GOT3 (cell line): ENCODE data around the gene CYBC1.

Experiments
- DNase-seq: peaks from one replicate; lab custom pipeline; 2025; ENCODE audit warnings: mixed read lengths; lab: John Stamatoyannopoulos, UW

The CYBC1 gene

DNA sequence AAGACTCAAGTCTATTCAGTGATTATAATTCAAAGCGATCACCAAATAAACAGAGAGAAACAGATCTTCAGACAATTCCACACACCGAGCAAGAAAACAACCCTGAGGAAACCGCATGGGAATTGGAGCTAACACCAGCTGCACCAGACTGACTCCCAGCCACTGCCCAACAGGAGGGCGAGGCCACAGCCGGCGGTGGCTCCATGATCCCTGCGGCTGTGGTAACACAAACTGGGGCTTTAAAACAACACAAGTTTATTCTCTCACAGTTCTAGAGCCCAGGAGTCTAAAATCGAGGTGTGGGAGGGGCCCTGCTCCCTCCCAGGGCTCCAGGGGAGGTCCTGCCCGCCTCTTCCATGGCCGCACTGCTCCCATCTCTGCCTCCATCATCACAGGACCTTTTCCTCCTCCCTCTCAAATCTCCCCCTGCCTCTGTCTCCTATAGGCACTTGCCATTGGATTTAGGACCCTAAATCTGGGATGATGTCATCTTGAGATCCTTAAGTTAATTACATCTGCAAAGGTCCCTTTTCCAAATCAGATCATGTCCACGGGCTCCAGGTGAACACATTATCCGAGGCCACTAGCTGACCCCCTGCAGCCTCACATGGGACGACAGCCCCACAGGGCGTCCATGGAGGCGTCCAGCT, 42.1 kb downstream of the CYBC1 start:
- no peak for DNase-seq

GRCh38 chr17:82407255-82407654, 43.3 kb downstream of the CYBC1 start:
- DNase-seq = no peak

GRCh38 chr17:82406131-82406671, 44.4 kb downstream of the CYBC1 start:
- DNase-seq = no peak

GRCh38 chr17:82405051-82405450, 45.5 kb downstream of the CYBC1 start:
- DNase-seq = no peak

DNA sequence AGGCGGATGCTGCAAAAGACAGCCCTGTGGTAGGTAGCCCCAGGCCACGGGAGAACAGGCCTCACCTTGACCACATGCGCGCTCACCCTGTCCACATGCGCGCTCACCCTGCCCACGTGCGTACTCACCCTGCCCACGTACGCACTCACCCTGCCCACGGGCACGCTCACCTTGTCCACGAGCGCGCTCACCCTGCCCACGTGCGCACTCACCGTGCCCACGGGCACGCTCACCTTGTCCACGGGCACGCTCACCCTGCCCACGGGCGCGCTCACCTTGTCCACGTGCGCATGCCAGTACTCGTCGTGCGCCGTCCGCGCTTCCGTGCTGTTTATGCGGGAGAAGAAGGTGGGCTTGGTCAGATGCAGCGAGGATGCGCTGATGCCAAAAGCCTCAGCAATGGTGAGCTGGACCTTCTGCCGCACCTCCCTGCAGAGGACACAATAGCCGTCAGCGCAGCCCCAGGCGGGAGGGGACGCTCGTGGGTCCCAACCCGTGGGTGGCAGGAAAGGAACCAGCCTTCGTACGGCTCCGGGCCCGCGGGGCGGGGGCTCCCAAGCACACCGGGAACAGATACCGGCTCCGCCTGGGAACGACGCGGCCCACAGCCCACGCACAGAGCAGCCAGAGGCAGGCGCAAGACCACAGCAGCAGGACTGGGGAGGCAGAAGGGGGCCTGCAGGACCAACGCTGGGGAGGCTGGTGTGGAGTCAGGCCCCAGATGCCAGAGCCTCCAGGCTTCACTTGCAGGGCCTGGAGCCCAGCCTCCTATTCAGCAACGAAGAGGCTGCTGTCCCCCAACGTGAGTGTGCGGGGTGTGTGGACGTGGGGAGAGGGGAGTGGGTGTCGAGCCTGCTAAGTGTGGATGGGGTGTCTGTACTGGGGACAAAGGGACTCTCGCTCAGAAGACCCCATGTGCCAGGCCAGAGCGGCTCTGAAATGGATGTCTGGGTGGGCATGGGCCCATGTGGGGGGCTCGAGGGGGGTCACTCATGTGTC, 46.6 kb downstream of the CYBC1 start:
- no peak for DNase-seq

DNA sequence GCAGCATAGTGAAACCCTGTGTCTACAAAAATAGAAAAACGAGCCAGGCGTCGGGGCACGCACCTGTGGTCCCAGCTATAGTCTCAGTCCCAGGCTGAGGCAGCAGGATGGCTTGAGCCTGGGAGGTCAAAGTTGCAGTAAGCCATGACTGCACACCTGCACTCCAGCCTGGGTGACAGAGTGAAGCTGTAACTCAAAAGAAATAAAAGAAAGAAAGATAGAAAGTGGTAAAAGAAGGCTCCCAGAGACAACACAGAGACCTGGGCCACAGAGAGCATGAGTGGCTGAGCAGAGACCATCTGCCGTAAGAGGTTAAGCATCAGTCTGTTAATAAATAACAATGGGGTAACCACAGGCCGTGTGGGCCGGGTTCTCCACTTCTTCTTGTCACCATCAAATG, 47.7 kb downstream of the CYBC1 start:
- DNase-seq = no peak

DNA sequence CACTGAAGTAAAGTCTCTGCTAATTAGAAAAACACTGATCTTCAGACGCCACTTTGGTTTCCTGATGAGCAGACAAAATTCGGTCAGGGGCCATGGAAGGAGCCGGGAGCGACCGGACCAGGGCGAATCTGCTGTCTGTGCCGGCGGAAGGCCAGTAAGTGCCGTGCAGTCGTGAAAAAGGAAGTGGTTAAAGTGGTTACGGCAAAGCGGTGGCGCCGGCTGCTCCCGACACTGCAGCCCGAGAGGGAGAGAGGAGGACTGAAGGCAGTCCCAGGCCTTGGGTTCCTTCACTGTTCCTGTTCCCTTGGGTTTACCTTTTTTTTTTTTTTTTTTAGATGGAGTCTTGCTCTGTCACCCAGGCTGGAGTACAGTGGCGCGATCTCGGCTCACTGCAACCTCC, 49.7 kb downstream of the CYBC1 start:
- DNase-seq = no peak

- DNase-seq = no peak
Observed at GRCh38 chr17:82400206-82400605, 50.3 kb downstream of the CYBC1 start.

DNA sequence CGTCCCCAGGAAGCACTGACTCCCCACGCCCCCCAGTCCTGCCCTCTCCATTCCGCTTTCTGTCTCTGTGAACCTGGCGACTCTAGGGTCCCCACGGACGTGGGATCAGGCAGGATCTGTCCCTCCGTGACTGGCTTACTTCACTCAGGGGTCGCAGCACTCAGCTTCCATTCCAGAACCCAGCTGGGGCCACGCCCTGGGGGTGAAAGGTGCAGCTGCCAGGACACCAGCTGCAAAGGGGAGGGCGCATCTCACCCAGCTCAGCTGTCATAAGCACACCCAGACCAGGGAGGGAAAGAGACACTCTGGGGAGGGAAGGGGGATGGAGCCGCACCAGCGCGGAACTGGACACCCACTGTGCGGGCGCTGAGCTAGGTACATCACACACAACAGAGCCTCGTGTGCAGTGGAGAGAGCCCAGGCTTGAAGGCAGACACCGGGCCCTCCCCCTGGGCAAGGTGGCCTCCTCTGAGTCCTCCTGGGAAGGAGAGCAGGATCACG, 50.9 kb downstream of the CYBC1 start:
- DNase-seq = no peak

DNA sequence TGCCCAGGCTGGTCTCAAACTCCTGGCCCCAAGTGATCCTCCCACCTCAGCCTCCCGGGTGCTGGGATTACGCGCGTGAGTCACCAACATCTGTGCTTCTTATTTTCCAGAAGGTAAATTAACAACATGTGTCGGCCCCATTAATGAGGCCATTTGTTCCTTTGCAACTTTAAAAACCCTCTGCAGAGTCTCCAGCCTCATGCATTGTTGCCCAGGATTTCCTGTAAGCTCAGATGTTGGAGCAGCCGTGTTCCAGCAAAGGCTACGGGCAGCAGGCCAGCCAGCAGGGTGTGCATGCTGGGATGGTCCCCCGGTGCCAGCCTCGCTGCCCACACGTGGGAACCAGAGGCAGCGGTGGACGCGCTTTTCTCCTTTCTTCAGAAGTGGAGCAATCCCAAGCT, 51.5 kb downstream of the CYBC1 start:
- no peak for DNase-seq

DNA sequence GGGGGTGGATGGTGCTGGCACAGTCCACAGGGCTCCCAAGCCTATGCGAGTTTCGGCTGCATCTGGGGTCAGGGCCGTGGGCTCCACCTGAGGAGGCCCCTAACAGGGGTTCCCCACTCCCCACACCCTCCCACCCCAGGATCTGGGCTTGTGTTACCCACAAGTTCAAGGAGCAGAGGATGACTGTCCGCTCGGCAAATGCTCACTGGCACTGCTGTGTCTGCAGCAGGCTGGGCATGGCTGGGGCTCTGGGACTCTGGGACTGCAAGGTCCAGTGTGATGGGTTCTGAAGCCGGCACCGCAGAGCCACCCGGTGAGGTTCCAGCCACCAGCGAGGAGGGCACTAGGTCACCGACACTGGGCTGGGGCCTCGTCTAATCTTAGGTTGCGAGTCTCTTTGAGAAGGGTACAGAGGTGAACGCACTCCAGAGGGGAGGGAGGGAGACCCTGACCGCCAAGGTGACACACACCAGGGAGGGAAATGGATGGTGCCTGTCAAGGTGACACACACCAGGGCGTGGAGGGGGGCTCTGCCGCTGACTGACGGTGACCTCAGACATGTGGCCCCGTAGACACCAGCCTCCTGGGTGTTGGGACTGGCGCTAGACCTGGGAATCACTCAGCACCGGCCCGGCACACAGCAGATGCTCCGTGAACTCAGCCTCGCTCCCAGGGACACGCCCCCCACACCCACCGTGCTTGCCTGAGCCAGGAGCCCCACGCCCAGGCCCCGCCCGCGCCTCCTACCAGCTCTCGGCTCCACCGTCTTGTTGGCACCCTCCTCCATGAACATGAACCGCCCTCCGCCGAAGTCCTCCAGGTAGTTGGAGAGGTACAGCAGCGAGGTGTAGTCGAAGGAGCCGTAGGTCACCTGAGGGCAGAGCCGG, 52.9 kb downstream of the CYBC1 start:
- DNase-seq = no peak

GRCh38 chr17:82396601-82397435, 53.7 kb downstream of the CYBC1 start:
- peak; percentile 54 for DNase-seq

DNA sequence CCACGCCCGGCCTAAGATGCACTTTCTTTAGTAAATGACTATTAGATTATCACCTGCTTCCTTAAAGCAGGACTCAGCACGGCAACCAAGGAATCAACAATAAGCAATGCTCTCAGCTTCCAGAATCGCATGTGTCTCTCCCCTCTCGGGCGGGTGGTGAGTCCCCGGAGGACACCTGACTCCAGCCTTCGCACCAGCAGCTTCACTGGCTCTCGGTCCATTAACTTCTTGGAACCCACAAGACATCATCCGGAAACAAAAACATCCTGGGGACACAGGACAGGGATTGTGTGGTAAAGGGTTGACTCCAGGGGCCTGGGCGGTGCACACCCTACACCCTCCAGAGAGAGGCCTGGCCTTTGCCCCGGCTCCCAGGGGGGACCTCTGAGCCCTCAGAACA, 56.3 kb downstream of the CYBC1 start:
- DNase-seq = no peak

DNA sequence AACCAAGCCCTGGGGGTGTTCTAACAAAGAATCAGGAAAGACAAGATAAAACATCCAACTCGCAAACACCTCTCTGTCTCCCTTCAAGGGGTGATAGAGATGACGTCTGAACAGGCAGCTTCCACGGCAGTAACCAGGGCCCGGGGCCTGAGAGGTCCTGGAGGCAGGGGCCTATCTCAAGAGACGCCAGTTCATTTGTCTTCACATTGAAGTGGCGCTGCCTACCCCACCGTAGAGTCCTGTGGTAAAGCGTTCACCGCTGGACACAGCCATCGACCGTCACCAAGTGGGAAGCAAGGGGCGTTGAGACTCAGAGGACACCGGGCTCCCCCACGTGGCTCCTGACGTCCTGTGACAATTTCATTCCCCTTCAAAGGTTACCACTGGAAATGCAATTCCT, 57.6 kb downstream of the CYBC1 start:
- DNase-seq = no peak
